HG03575 (cell line): ENCODE measurements around the gene KPNB1.

Experiments
- ATAC-seq: cut with Tn5 transposase; IDR thresholded peaks from one replicate; pipeline ENCODE4 v1.9.1; 2021; ENCODE audit not compliant: unreplicated experiment, insufficient number of reproducible peaks, low FRiP score; ENCODE audit errors: extremely low read depth

KPNB1 gene

DNA sequence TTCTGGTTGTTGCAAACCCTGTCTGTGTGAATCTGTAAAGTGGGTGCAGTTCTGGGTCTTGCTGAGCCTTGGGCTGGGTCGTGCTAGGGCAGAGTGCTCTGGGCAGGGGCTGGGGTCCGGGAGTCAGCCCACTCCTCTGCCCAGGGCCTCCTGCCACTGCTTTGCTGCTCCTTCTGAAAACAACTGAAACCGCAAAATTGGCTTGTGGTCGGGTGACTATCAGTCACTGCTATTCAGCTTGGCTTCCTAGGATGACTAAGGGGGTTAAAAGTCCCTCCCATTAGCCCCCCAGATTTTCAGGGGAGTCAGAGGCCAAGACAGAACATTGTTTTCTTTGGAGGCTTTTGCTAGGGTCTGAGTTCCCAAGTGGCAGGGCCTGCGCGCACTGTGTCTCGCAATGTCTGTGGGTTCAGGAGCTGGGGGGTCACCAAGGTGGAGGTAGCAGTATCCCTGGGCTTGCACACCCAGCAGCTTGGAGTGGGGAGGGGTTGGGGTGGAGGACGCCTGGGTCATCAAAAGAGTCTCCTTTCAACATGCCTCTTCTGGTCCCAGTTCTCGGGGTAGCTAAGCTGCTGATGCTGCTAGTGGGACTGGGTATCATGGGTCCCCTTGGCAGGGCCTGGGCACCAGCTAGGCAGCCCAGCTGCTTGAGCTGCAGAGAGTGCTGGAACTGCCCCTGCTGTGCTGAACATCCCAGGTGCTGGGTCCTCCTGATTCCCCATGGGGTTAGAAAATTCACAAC, 69.9 kb downstream of the KPNB1 start:
- ATAC-seq, result no peak

- ATAC-seq, result no peak
These were observed 70.5 kb downstream of the KPNB1 start for GRCh38 chr17:47720196-47720595.

- no peak for ATAC-seq
These were observed 71.2 kb downstream of the KPNB1 start for GRCh38 chr17:47720754-47721533.

DNA sequence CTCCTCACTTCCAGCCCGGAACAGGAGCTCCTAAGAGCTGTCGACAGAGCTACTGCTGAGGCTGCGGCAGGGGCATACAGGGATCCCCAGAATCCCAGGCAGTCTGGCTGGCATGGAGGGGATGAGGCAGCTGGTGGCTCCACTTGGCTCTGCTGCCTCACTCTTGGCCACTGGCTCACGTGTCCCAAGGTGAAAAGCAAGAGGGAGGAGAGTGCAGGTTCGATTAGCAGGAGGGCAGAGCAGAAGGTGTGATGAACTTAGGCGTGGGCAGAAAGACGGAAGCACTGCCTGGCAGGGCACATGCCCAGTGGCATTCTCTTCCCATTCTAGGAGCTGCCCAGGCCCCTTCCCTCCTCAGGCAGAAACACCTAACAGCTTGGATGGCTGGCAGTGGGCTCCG, 72.0 kb downstream of the KPNB1 start:
- ATAC-seq, result no peak

- no peak for ATAC-seq
These were observed 75.0 kb downstream of the KPNB1 start for GRCh38 chr17:47724705-47725104.

- ATAC-seq, result no peak
These were observed 75.9 kb downstream of the KPNB1 start for GRCh38 chr17:47725446-47726111.

DNA sequence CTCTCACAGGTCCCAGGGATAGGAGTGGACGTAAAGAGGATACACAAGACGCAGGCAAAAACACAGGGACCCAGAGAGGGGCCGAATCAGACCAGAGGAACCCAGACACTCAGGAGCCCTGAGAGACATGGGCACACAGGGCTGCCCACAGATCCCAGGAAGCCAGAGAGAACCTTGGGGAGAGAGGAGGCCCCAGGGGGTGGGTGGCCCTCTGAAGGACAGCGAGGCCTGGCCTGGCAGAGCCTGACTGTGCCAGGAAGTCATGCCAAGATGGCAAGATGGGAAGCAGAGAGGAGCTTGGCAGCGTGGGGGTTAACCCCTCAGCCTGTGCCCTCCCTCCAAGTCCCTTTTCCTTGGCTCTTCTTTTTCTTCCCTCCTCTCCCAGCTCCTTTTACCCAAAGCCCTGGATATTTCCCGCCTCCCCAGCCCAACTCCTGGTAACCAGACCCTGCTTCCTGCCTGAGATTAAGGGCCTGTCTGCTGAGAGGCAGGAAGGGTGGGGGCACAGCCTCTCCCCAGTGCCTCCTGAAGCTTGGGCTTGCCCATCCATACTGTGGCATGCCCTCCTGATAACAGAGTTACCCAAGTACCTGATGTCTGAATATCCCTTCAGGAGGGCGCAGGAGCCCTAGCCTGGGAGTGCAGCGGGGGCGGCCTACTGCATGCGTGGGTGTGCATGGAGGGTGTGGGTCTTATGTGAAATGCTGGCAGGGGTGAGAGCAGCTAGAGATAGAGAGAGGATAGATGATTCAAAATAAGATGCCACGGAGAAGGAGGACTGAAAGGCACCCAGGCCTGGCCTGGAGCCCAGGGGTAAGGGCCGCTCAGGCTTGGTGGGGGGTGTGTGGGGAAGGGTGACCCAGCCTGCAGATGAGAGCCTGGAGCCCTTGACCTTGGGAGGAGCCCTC, 77.3 kb downstream of the KPNB1 start:
- no peak for ATAC-seq

DNA sequence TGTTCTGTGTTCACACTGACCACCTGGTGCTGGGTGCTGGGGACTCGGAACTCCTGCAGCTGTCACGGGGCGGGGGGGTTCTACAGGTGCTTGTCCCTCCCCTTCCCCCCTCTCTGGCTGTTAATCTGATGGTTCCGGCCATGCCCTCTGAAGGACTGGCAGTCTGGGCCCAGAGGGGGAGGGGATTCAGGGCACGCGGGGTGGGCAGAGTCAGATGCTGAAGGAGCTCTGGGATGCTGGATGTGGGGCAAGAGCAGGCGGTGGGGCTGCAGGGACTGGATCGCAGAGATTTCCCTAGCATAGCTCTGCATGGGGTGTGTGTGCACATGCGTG, 78.0 kb downstream of the KPNB1 start:
- no peak for ATAC-seq

GRCh38 chr17:47728214-47728877, 78.6 kb downstream of the KPNB1 start:
- no peak for ATAC-seq

GRCh38 chr17:47729476-47729875, 79.8 kb downstream of the KPNB1 start:
- no peak for ATAC-seq

GRCh38 chr17:47730681-47731080, 81.0 kb downstream of the KPNB1 start:
- no peak for ATAC-seq

DNA sequence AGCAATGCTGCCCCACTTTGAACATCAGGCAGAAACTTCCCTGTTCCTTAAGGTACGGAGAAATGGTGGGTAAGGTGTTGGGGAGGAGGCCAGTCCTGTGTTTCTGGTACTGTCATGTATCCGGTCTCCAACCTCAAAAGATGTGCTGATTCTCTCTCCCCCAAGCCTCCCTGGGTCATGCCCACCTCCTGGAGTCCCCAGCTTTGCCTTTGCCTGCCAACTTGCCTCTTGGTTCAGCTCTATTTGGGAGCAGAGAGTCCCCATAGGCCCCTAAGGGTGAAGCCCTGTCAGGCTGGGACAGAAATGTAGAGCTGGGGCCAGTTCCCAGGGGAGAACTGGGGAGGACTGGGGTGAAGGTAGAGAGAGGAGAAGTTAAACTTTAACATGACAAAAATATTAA, 81.7 kb downstream of the KPNB1 start:
- no peak for ATAC-seq

DNA sequence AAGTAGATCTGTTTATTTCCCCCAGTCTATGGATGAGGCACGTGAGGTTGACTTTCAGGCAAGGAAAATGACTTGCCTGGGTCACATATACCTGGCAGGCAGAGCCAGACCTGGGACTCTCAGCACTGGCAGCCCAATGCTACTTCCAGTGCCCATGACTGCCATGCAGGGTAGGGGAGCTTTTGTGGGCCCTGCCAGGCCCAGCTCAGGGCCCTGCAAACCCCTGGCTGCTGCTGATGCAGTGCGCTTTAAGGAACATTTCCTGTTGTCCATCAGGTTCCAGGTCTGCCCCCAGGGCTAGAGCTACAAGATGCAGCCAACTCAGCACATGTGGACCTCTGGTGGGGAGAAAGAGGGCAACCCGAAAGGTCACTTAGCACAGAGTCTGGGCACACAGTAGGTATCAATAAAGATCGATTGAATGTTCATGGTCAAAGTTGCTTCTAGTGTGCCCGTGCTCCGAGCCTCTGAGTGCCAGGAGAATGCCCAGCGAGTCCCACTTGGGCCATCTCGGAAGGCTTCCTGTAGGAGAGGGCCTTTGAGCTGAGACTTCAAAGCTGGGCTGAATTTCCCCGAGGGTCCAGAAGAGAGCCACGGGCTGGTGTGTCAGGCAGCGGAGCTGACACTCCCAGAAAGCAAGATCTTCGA, 82.8 kb downstream of the KPNB1 start:
- no peak for ATAC-seq

- no peak for ATAC-seq
These were observed 83.4 kb downstream of the KPNB1 start, which contains the start of gene TBX21 for GRCh38 chr17:47733047-47733673. TBX21 (plus strand) TSS chr17:47733236; CDS start chr17:47733455, 219 bp downstream.

- ATAC-seq, result no peak
These were observed 84.1 kb downstream of the KPNB1 start for GRCh38 chr17:47733674-47734410.

GRCh38 chr17:47735139-47735464, 85.4 kb downstream of the KPNB1 start:
- ATAC-seq, result no peak
